K562 (cell line): ENCODE results near the gene FN1. TPM values are rescaled to one million over a fixed set of nuclear protein-coding genes. Genes with fewer than 3 reads are reported as not detected.
A peak's percentile ranks its signal among the peaks of the same experiment; 100 is the strongest.

Experiments used
- BRD9 ChIP-seq: fragments of 450-650 bp; IDR thresholded peaks from 2 replicates; pipeline ENCODE4 v1.6.1; 2018; ENCODE audit warnings: low read depth; ENCODE audit not compliant: partially characterized antibody
- CREB1 ChIP-seq, 2 experiments: sonication (generic) in 1 of 2; formaldehyde crosslinking in 1 of 2; IDR thresholded peaks; 2 replicates each; pipeline versions ENCODE4 v1.6.1 to v1.8.0; 2012 to 2022; ENCODE audit warnings: inconsistent platforms in 1 of 2, mild to moderate bottlenecking in 1 of 2, missing genetic modification reagents in 1 of 2, moderate library complexity in 1 of 2
- EGR1 ChIP-seq: fragments of 450-650 bp; conservative IDR thresholded peaks from 2 replicates; pipeline ENCODE4 v1.6.1; 2017; ENCODE audit warnings: mild to moderate bottlenecking
- FOXM1 ChIP-seq, 2 experiments: fragments of 450-650 bp in 1 of 2; sonication (generic) in 1 of 2; formaldehyde crosslinking in 1 of 2; IDR thresholded peaks; 2 replicates each; pipeline versions ENCODE4 v1.6.1 to v1.9.0; 2017 to 2022; ENCODE audit warnings: low read depth in 2 of 2, mild to moderate bottlenecking in 2 of 2, missing genetic modification reagents in 1 of 2, moderate library complexity in 1 of 2
- HINFP ChIP-seq: fragments of 450-650 bp; conservative IDR thresholded peaks from 2 replicates; pipeline ENCODE4 v1.6.1; 2016; ENCODE audit warnings: missing genetic modification characterization, low read depth, mild to moderate bottlenecking, control low read depth, missing compliant biosample characterization
- JUND ChIP-seq, 2 experiments: IDR thresholded peaks; 2 replicates in 1 of 2; 3 replicates in 1 of 2; pipeline ENCODE4 v1.6.1; 2011; ENCODE audit warnings: borderline replicate concordance in 2 of 2, low read depth in 2 of 2, low read length in 2 of 2, improper control_type of control experiment in 1 of 2, missing biosample characterization in 1 of 2, missing genetic modification characterization in 1 of 2, missing genetic modification reagents in 1 of 2
- MAZ ChIP-seq, 2 experiments: fragments of 450-650 bp in 1 of 2; sonication (generic) in 1 of 2; formaldehyde crosslinking; IDR thresholded peaks in 1 of 2; conservative IDR thresholded peaks in 1 of 2; 2 replicates each; pipeline versions ENCODE4 v1.4.0 to v1.5.0; 2020; ENCODE audit warnings: mild to moderate bottlenecking in 1 of 2, missing genetic modification reagents in 1 of 2
- PHTF2 ChIP-seq: fragments of 250-450 bp; sonication (Bioruptor Pico); IDR thresholded peaks from 2 replicates; pipeline ENCODE4 v1.5.0; 2021; ENCODE audit warnings: mild to moderate bottlenecking
- POLR2B ChIP-seq: fragments of 450-650 bp; IDR thresholded peaks from 2 replicates; pipeline ENCODE4 v1.6.1; 2018; ENCODE audit warnings: low read depth; ENCODE audit not compliant: partially characterized antibody
- RREB1 ChIP-seq: fragments of 250-450 bp; sonication (Bioruptor Pico); IDR thresholded peaks from 2 replicates; pipeline ENCODE4 v1.4.0; 2020
- ZNF121 ChIP-seq: sonication (generic); formaldehyde crosslinking; conservative IDR thresholded peaks from 2 replicates; pipeline ENCODE4 v1.8.0; 2022; ENCODE audit warnings: missing genetic modification reagents
- ZNF695 ChIP-seq: fragments of 450-650 bp; formaldehyde crosslinking; IDR thresholded peaks from 2 replicates; pipeline ENCODE4 v1.4.0; 2020; ENCODE audit warnings: mild to moderate bottlenecking, moderate library complexity
- ZNF696 ChIP-seq: fragments of 250-450 bp; sonication (Bioruptor Pico); conservative IDR thresholded peaks from 2 replicates; pipeline ENCODE4 v1.4.0; 2020; ENCODE audit warnings: mild to moderate bottlenecking, moderate library complexity
- polyA plus RNA-seq, 8 experiments: library from polyadenylated mRNA; depleted of rRNA in 4 of 8; stranded (reverse) in 5 of 8; unstranded in 3 of 8; fragments of >200 nt; fragmentation: Nextera tagmentation in 2 of 8; fragmentation: Illumina TruSeq in 1 of 8; extraction: Ambion mirVana in 2 of 8; extraction: Trizol in 1 of 8; gene quantifications; 2 replicates each; pipeline versions ENCODE4 v1.2.1 to v1.2.3, GENCODE V29; 2011 to 2014; ENCODE audit warnings: inconsistent platforms in 1 of 8, missing spikeins in 1 of 8
- total RNA-seq, 7 experiments: library from RNA; depleted of rRNA in 6 of 7; stranded (reverse); fragments of >200 nt in 6 of 7; fragmentation: Illumina TruSeq in 2 of 7; extraction: Trizol in 2 of 7; gene quantifications; 2 replicates each; pipeline versions ENCODE4 v1.2.1 to v1.2.3, GENCODE V29; 2011 to 2021; ENCODE audit warnings: low replicate concordance in 1 of 7
- TF ChIP-seq, protein P1 (sequence below): fragments of 250-450 bp; sonication (Bioruptor Pico); IDR thresholded peaks from 2 replicates; pipeline ENCODE4 v1.8.0; 2022; ENCODE audit warnings: inconsistent platforms
- TF ChIP-seq, protein P2 (sequence below): sonication (generic); formaldehyde crosslinking; IDR thresholded peaks from 2 replicates; pipeline ENCODE4 v1.8.0; 2022; ENCODE audit warnings: missing genetic modification reagents, mild to moderate bottlenecking, moderate library complexity, borderline replicate concordance

FN1 gene
- total and polyA plus RNA-seq, 9 of the 15 experiments (the other 6 are each of a cell fraction or from before 2014, with no cell fraction given): 7.4 to 19.1 (median 11.2) TPM

DNA sequence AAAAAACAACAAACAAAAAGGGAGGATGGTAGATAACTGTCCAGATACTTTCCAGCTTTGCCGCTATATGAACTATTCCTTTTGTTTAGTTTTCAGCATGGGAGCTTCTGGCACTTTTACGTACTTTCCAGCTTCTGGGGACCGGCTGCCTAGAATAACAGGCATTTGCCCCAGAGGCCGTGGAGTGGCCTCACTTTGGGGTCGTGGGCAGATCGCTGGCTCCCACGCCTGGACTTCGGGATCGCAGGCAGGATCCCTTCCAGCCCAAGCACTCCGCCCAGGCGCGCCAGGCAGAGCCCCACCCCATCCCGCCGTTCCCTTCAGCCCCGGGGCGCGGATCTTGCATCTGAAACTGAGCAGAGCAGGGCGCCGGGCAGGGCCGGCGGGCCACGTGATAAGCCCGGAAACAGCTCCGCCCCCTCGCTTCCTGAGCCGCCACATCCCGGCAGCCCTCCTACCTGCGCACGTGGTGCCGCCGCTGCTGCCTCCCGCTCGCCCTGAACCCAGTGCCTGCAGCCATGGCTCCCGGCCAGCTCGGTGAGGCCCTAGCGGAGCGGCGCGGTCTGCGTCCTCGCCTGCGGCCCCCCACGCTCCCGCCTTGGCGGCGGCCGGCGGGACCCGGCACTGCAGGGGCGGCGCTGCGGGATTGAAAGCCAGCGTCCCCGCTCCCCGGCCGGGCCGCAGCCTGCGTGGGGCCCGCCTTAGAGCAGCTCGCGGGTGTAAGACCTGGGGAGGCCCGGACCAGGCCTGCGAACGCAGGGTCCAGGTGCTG, 124.1 kb downstream of the FN1 start, which contains the start of gene ATIC (continued):
- TF ChIP-seq PHTF2 (CRISPR knock-in tag): no peak
- TF ChIP-seq HINFP: no peak
- TF ChIP-seq MAZ (CRISPR knock-in tag; conservative IDR thresholded peaks at IDR 0.05 in 1 of 2, IDR thresholded peaks at IDR 0.05 in 1 of 2): peak; percentile 40 to 76; a peak in 2 of 4 replicates
- TF ChIP-seq ZNF695: no peak
- TF ChIP-seq EGR1: peak; percentile 69
- TF ChIP-seq, protein P1, sequence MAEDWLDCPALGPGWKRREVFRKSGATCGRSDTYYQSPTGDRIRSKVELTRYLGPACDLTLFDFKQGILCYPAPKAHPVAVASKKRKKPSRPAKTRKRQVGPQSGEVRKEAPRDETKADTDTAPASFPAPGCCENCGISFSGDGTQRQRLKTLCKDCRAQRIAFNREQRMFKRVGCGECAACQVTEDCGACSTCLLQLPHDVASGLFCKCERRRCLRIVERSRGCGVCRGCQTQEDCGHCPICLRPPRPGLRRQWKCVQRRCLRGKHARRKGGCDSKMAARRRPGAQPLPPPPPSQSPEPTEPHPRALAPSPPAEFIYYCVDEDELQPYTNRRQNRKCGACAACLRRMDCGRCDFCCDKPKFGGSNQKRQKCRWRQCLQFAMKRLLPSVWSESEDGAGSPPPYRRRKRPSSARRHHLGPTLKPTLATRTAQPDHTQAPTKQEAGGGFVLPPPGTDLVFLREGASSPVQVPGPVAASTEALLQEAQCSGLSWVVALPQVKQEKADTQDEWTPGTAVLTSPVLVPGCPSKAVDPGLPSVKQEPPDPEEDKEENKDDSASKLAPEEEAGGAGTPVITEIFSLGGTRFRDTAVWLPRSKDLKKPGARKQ: no peak
- no peak for TF ChIP-seq ZNF696 (CRISPR knock-in tag)
- peak; percentile 30; the same call in 1 of the 2 replicates for TF ChIP-seq RREB1
- peak; percentile 81 for TF ChIP-seq BRD9
- TF ChIP-seq, protein P2, sequence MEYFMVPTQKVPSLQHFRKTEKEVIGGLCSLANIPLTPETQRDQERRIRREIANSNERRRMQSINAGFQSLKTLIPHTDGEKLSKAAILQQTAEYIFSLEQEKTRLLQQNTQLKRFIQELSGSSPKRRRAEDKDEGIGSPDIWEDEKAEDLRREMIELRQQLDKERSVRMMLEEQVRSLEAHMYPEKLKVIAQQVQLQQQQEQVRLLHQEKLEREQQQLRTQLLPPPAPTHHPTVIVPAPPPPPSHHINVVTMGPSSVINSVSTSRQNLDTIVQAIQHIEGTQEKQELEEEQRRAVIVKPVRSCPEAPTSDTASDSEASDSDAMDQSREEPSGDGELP (CRISPR knock-in tag): peak; percentile 77; the same call in 1 of the 2 replicates
- TF ChIP-seq POLR2B: peak; percentile 36
- TF ChIP-seq ZNF121 (CRISPR knock-in tag): no peak
- peak; percentile 31; the same call in 1 of the 2 replicates for TF ChIP-seq JUND (IDR thresholded peaks at IDR 0.05; ENCODE audit: borderline replicate concordance, low read depth, low read length)
- TF ChIP-seq JUND (tag; IDR thresholded peaks at IDR 0.05; ENCODE audit: borderline replicate concordance, low read depth, low read length): no peak; the same call in 2 of the 3 replicates
- no peak for TF ChIP-seq FOXM1 (IDR thresholded peaks at IDR 0.05; ENCODE audit: low read depth)
- peak; percentile 84; the same call in 1 of the 2 replicates for TF ChIP-seq FOXM1 (CRISPR knock-in tag; IDR thresholded peaks at IDR 0.05; ENCODE audit: low read depth)
- 0 out of 2 replicates have a peak, but pooled peaks have one; percentile 21 for TF ChIP-seq CREB1 (IDR thresholded peaks at IDR 0.05)
- TF ChIP-seq CREB1 (CRISPR knock-in tag; IDR thresholded peaks at IDR 0.05): no peak
